PC-3 (cell line): ENCODE measurements around the gene SMIM44. TPM values are rescaled to one million over a fixed set of nuclear protein-coding genes. Genes with fewer than 3 reads are reported as not detected.

ENCODE experiments used
- ATAC-seq: fragments of 200-7000 bp; cut with Tn5 transposase; 2 replicates; pipeline ENCODE4 v1.9.1; 2020; ENCODE audit warnings: mild to moderate bottlenecking, moderate library complexity
- BruUV-seq: library from RNA; stranded (reverse); fragments of 400-500 nt; replicated peaks from 2 replicates; lab custom pipeline; 2021; lab: Mats Ljungman, UMichigan
- CTCF ChIA-PET: fragments of 300-600 bp; sonication (Branson Sonifier 250); formaldehyde crosslinking; loops from one replicate; lab custom pipeline; 2022; ENCODE audit warnings: antibody characterized with exemption; lab: Charles Lee
- POLR2A ChIA-PET: fragments of 300-600 bp; sonication (Branson Sonifier 250); formaldehyde crosslinking; loops from one replicate; lab custom pipeline; 2022; ENCODE audit warnings: antibody characterized with exemption; ENCODE audit not compliant: unreplicated experiment; lab: Charles Lee
- DNase-seq: peaks from one replicate; pipeline ENCODE4 v3.0.0-alpha.2; 2015
- H2AFZ ChIP-seq: fragments of 300-600 bp; sonication (generic); 2 replicates; pipeline ENCODE4 v1.6.0; 2016; ENCODE audit warnings: antibody characterized with exemption, low read length
- H3F3A ChIP-seq: fragments of 300-600 bp; sonication (generic); one replicate; pipeline ENCODE4 v1.6.0; 2017; ENCODE audit warnings: antibody characterized with exemption, low read length, control low read depth, mild to moderate bottlenecking; ENCODE audit not compliant: unreplicated experiment
- H3K27ac ChIP-seq: fragments of 300-600 bp; sonication (generic); 2 replicates; pipeline ENCODE4 v1.5.1; 2016; ENCODE audit warnings: mild to moderate bottlenecking, low read length
- H3K27me3 ChIP-seq: fragments of 300-600 bp; sonication (generic); 2 replicates; pipeline ENCODE4 v1.6.1; 2016; ENCODE audit warnings: low read length, mixed read lengths
- H3K36me3 ChIP-seq: fragments of 300-600 bp; sonication (generic); 2 replicates; pipeline ENCODE4 v1.6.1; 2016; ENCODE audit warnings: low read depth, mixed run types, low read length, mixed read lengths
- H3K4me1 ChIP-seq: fragments of 300-600 bp; sonication (generic); 2 replicates; pipeline ENCODE4 v1.5.1; 2016; ENCODE audit warnings: low read length; ENCODE audit not compliant: insufficient read depth
- H3K4me2 ChIP-seq: fragments of 300-600 bp; sonication (generic); 2 replicates; pipeline ENCODE4 v1.6.0; 2016; ENCODE audit warnings: low read length
- H3K4me3 ChIP-seq: fragments of 300-600 bp; sonication (generic); 2 replicates; pipeline ENCODE4 v1.5.1; 2016; ENCODE audit warnings: mild to moderate bottlenecking, low read length, mixed read lengths
- H3K79me2 ChIP-seq: fragments of 300-600 bp; sonication (generic); 2 replicates; pipeline ENCODE4 v1.6.1; 2017; ENCODE audit warnings: low read length, mixed read lengths
- H3K9ac ChIP-seq: fragments of 300-600 bp; sonication (generic); 2 replicates; pipeline ENCODE4 v1.6.0; 2016; ENCODE audit warnings: mild to moderate bottlenecking, low read length
- H3K9me2 ChIP-seq: fragments of 300-600 bp; sonication (generic); replicated peaks from 2 replicates; pipeline ENCODE4 v1.6.1; 2016; ENCODE audit warnings: mixed run types, low read length, mixed read lengths
- H3K9me3 ChIP-seq: fragments of 300-600 bp; sonication (generic); 2 replicates; pipeline ENCODE4 v1.6.1; 2016; ENCODE audit warnings: low read length, mixed read lengths
- H4K20me1 ChIP-seq: fragments of 300-600 bp; sonication (generic); 2 replicates; pipeline ENCODE4 v1.6.1; 2016; ENCODE audit warnings: low read length, mixed read lengths
- CTCF ChIP-seq: fragments of 300-600 bp; sonication (generic); conservative IDR thresholded peaks from 2 replicates; pipeline ENCODE4 v1.5.1; 2017; ENCODE audit warnings: antibody characterized with exemption, low read depth, mild to moderate bottlenecking, low read length
- EZH2 ChIP-seq: fragments of 300-600 bp; sonication (generic); IDR thresholded peaks from one replicate; pipeline ENCODE4 v1.6.1; 2017; ENCODE audit warnings: antibody characterized with exemption, mild to moderate bottlenecking, low read length; ENCODE audit not compliant: unreplicated experiment
- EZH2phosphoT487 ChIP-seq: fragments of 300-600 bp; sonication (generic); IDR thresholded peaks from 2 replicates; pipeline ENCODE4 v1.6.1; 2018; ENCODE audit warnings: mild to moderate bottlenecking, antibody characterized with exemption, low read length, borderline replicate concordance
- intact Hi-C: fragments of 100-400 bp; cut with micrococcal nuclease; formaldehyde crosslinking; loops from 2 replicates; pipeline ENCODE4 v1.9.0; 2023
- total RNA-seq: library from RNA; depleted of rRNA; stranded (reverse); fragments of >200 nt; gene quantifications from 2 replicates; pipeline ENCODE4 v1.2.3, GENCODE V29; 2014

Gene SMIM44
- total RNA-seq, 1 experiment from 2014 or later, result not detected

GRCh38 chr19:3518255-3518654 lies 35.0 kb upstream of the SMIM44 start:
- no peak overlapping the region for H3K4me2 ChIP-seq
- no peak for TF ChIP-seq EZH2phosphoT487
- TF ChIP-seq CTCF, result no peak
- TF ChIP-seq EZH2, result no peak
- no peak overlapping the region for H2AFZ ChIP-seq
- no peak overlapping the region for H3K9ac ChIP-seq
- DNase-seq, result no peak
- H3K9me2 ChIP-seq, result no peaks in the 10 kb centered on the region
- H3K27me3 ChIP-seq, result no peaks in the 10 kb centered on the region
- ChIA-PET POLR2A (no interaction called here), CTCF (no interaction called here)
- no peak overlapping the region for H3K27ac ChIP-seq
- H3K4me1 ChIP-seq, result no peaks in the 10 kb centered on the region; the same call in 1 of the 2 replicates
- no peaks in the 10 kb centered on the region for H3F3A ChIP-seq
- peaks cover 87% of the 10 kb centered on the region for H3K79me2 ChIP-seq
- H4K20me1 ChIP-seq, result peaks cover 25% of the 10 kb centered on the region; the same call in 1 of the 2 replicates
- BruUV-seq, result no TSS peak
- no peak for ATAC-seq
- no peak overlapping the region for H3K4me3 ChIP-seq
- H3K36me3 ChIP-seq, result no peaks in the 10 kb centered on the region
- no peaks in the 10 kb centered on the region for H3K9me3 ChIP-seq
- intact Hi-C loops, result no loop called here

GRCh38 chr19:3517638-3518037 lies 34.4 kb upstream of the SMIM44 start:
- no peak overlapping the region for H2AFZ ChIP-seq
- H3K4me2 ChIP-seq, result no peak overlapping the region
- TF ChIP-seq EZH2phosphoT487 (no peak), EZH2 (no peak), CTCF (no peak)
- ATAC-seq (no peak), DNase-seq (no peak)
- ChIA-PET CTCF (no interaction called here), POLR2A (no interaction called here)
- no peaks in the 10 kb centered on the region for H3F3A ChIP-seq
- H3K79me2 ChIP-seq, result peaks cover 94% of the 10 kb centered on the region
- H3K9me2 ChIP-seq, result no peaks in the 10 kb centered on the region
- no peak overlapping the region for H3K9ac ChIP-seq
- H3K36me3 ChIP-seq, result no peaks in the 10 kb centered on the region
- intact Hi-C loops, result no loop called here
- no peaks in the 10 kb centered on the region; the same call in 1 of the 2 replicates for H3K4me1 ChIP-seq
- H3K4me3 ChIP-seq, result no peak overlapping the region
- no peak overlapping the region for H3K27ac ChIP-seq
- H3K27me3 ChIP-seq, result no peaks in the 10 kb centered on the region
- peaks cover 27% of the 10 kb centered on the region; the same call in 1 of the 2 replicates for H4K20me1 ChIP-seq
- no peaks in the 10 kb centered on the region for H3K9me3 ChIP-seq
- BruUV-seq, result no TSS peak

DNA sequence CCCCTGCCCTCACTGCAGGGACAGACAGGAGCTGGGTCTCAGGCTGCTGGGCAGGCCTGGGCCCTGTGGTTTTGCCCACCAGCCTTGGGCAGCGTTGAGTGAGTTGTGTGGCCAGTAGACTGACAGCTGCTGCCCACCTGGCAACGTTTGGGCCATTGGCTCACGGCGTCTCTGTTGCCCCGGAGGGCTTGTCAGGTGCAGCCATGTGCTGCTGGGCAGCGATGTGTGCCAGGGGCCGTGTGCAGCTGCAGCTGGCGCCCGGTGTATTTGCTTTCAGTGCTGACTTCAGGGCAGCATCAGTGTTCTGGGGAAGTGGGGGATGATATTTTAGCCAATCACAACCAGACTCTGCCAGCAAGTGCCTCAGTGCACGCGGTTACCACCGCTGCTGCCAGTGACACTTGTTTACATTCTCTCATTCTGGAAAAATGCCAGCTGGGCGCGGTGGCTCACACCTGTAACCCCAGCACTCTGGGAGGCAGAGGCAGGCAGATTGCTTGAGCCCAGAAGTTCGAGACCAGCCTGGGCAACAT lies 33.5 kb upstream of the SMIM44 start:
- H3K4me1 ChIP-seq, result no peaks in the 10 kb centered on the region; the same call in 1 of the 2 replicates
- intact Hi-C loops, result no loop called here
- H2AFZ ChIP-seq, result no peak overlapping the region
- no TSS peak for BruUV-seq
- POLR2A ChIA-PET, result no interaction called here
- peak; percentile 53 for DNase-seq
- H3K79me2 ChIP-seq, result peaks cover 96% of the 10 kb centered on the region
- CTCF ChIA-PET, result no interaction called here
- no peaks in the 10 kb centered on the region for H3K9me3 ChIP-seq
- H3K36me3 ChIP-seq, result no peaks in the 10 kb centered on the region
- TF ChIP-seq EZH2 (no peak), EZH2phosphoT487 (no peak), CTCF (no peak)
- H4K20me1 ChIP-seq, result peaks cover 27% of the 10 kb centered on the region; the same call in 1 of the 2 replicates
- no peaks in the 10 kb centered on the region for H3F3A ChIP-seq
- H3K27ac ChIP-seq, result no peak overlapping the region
- no peak overlapping the region for H3K4me2 ChIP-seq
- no peak overlapping the region for H3K4me3 ChIP-seq
- no peaks in the 10 kb centered on the region for H3K9me2 ChIP-seq
- H3K27me3 ChIP-seq, result no peaks in the 10 kb centered on the region
- H3K9ac ChIP-seq, result no peak overlapping the region
- peak; percentile 31 for ATAC-seq
